ENCODE data around the gene CTSE.
A peak's percentile ranks its signal among the peaks of the same experiment; 100 is the strongest.
"Not testable (repeated sequence)": the region's sequence is repeated elsewhere in the genome, so short reads cannot be mapped to it uniquely, and the experiment has no call there.

Gene CTSE

DNA sequence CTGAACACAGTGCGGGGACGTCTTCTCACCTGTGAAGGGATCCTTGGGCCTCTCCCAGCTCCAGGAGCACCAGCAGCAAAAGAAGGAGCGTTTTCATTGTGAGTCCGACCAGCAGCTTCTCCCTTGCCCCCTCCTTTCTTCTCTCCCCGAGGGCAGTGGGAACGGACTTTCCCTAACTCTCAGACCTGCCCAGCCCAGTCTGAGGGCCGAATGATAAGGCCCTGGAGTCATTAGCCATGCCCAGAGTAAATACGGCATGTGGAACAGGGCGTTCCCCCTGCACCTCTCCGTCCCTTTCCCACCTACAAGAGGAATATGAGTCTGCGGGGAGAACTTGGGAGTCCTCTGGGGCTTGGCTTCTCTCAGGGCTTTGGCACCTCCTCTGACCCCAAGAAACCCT lies at the start of gene CTSE:
CTSE (minus strand) TSS at position 201 of the 400 bp plus-strand sequence; CDS start at position 97, 104 bp downstream.
- no peak for DNase-seq

DNA sequence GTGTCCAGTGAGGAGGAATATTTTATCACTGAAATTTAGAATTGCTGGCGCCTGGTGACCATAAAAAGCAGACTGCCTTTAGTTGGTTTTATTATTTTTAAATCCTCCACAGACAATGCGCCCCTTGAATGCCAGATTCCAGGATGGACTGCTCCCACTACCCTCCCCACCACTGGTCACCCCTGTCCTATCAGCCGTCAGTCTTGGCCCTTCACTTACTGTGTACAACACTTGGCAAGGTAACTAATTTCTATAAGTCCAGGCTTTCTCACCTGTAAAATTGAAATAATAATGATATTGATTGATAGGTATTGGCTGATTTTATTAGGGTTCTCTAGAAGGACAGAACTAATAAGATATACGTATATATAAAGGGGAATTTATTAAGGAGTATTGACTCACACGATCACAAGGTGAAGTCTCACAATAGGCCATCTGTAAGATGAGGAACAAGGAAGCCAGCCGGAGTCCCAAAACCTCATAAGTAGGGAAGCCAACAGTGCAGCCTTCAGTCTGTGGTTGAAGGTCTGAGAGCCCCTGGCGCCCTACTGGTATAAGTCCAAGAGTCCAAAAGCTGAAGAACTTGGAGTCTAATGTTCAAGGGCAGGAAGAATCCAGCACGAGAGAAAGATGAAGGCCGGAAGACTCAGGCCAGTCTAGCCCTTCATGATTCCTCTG lies 47.1 kb upstream of the CTSE start:
- DNase-seq = no peak

DNA sequence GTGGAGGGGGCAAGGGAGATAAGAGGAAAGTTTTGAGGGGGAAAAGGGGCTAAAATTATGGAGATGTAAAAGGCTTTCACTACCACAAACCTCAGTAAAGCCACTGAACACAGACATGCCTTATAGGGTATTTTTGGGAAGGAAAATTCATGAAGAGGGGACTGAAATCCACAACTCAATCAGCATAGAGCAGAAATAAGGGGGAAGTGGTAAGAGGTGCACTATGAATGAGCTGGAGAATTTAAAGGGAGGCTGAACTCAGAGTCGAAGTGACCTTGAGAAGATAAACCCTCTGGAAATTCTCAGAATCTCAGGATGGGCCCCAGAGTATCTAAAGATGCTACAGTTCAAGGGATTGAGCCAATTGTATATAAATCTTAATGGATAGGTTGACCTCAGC lies 44.6 kb upstream of the CTSE start:
- DNase-seq = no peak

DNA sequence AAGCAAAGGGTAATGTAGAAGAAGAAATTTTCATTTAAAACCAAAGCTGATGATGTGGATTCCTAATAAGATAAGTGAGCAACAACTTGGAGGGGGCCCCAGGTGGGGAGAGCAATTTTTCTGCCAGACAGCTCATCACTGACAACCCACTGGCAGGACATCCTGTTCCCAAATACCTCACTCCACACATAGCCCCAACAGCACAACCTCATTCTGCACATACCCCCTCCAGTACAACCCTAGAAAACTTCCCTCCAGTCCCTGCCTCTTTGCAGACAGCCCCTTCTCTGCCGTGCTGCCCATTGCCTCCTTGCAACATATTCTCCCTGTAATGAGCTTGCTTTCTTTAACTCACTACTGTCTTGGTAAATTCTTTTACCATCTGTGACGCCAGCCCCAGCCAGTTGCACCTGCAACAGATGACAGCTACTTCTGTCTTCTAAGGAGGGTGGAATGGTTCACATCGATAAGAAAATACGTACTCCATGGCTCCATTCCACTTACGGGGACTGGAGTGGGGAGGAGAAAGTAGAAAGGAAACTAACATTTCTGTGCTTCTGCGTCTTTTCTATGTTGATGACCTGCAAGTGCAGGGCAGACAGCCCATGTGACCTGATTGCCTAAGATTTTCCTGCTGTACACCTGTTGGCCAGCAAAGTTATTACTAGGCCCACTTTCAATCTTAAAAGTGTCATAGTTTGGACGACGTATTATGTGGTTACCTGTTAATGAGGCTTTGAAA lies 44.0 kb upstream of the CTSE start:
- no peak for DNase-seq

DNA sequence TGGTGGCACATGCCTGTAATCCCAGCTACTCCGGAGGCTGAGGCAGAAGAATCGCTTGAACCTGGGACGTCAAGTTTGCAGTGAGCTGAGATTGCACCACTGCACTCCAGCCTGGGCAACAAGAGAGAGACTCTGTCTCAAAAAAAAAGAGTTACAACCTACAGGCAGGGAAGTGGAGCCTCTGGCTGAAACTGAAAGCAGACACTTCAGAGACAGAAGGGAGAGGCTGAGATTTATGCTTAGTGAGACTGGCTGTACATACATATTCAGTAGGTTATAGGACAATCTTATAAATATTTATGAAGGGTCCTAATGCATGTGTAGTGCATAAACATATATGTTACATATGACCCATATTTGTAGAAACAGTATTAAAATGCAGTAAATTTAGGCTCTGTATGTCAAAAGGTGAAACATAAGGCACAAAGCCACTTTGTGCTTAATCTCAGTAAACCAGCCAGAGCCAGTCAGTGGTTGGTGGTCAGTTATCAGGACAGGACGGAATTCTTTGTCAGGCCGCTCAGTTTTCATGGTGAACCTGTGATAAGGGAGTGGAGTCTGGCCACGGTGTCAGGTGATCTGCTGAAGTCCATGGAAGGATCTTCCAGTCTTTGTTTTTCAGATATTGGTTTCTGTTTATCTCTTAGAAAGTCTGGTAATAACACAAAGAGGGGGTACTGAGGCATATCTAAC lies 42.9 kb upstream of the CTSE start:
- DNase-seq = no peak

DNA sequence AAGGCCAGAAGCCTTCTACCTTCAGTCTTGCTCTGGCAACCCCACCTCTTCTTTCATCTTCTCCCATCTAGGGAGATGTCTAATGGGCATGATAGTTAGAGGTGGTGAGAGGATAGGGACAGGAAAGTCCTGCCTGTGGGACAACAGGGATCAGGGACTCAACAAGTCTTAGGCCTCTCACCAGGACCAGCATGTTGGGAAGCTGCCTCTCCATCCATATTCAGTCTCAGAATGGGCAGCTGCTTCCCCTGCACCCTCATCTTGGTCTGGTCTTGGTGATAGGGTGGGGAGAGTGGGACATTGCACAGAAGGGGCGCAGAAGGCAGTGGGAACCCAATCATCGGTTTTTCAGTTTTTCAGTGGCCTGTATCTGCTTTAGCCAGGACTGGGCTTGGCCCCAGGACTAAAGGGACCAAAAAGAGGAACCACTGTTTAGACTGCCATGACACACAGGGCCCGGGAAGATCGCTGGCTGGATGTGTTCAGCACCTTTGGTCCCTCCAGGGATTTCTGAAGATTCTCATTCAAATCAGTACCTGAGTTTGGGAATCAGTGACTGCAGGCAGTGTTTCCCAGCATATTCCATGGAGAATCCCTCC lies 42.0 kb upstream of the CTSE start:
- no peak for DNase-seq

DNA sequence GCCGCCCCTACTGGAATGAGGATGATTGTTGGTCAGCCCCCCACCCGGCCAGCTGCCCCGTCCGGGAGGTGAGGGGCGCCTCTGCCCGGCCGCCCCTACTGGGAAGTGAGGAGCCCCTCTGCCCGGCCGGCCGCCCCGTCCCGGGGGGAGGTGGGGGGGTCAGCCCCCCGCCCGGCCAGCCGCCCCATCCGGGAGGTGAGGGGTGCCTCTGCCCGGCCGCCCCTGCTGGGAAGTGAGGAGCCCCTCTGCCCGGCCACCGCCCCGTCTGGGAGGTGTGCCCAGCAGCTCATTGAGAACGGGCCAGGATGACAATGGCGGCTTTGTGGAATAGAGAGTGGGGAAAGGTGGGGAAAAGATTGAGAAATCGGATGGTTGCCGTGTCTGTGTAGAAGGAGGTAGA lies 40.8 kb upstream of the CTSE start:
- not testable (repeated sequence) for DNase-seq

DNA sequence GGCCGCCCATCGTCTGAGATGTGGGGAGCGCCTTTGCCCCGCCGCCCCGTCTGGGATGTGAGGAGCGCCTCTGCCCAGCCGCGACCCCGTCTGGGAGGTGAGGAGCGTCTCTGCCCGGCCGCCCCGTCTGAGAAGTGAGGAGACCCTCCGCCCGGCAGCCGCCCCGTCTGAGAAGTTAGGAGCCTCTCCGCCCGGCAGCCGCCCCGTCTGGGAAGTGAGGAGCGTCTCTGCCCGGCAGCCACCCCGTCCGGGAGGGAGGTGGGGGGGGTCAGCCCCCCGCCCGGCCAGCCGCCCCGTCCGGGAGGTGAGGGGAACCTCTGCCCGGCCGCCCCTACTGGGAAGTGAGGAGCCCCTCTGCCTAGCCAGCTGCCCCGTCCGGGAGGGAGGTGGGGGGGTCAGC lies 40.3 kb upstream of the CTSE start:
- DNase-seq = not testable (repeated sequence)

DNA sequence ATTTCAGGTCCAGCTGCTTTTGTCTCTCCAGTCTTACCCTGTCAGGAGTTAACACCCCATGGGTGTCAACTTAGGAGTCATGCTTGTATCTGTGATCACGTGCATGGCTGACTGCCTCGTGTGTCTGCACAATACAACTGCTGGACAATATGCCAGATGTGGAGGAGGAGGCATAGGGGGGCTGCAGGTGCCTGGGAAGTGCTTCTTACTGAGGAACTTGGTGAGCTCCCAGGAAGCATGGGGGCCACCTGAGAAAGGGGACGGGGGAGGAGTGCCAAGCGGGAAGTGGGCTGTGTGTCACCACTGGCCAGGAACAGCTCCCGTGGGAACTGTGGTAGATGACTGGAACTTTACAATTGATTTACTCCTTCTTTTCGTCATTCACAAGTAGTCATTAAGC lies 38.8 kb upstream of the CTSE start:
- DNase-seq = no peak

DNA sequence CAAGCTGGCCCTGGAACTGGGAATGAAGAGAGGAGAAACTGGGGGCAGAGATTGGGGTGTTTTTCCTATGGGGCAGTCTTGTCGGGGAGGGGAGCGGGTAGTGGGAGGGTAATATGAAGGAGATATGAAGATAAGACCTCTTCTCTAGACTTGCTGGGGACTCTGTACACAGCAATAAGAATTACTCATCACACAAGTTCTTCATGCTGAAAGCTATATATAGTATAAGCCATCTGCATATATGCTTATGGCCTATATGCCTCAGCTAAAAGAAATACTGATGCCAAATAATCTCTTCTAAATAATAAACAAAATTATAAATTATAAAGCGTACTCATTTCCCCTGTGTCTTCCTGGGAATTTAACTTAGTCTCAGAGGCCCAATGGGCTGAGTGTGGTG lies 37.1 kb upstream of the CTSE start:
- no peak for DNase-seq

DNA sequence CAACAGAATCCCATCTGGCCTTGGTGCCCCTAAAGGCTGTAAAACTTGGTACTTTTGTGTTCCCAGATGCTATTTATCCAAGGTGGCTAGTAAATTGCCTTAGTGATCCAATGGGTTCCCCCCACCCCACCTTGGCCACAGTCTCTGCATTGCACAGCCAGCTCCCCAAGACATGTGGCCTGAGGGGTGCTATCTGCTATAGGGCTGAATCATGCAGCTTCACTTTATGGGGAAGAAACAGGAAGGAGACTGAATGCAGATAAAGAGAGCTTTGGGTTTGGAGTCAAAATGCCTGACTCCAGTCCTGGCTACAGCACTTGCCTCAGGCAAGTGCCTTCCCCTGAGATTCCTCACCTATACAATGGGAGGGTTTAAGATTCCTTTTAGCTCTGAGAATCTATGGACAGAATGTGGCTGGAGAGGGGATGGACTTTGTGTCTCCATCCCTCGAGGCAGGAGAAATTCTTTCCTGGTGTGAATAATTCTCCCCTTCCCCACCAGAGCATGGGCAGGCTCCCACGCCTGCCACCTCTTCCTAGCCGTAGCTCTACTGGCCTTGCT lies 35.7 kb upstream of the CTSE start:
- no peak for DNase-seq

DNA sequence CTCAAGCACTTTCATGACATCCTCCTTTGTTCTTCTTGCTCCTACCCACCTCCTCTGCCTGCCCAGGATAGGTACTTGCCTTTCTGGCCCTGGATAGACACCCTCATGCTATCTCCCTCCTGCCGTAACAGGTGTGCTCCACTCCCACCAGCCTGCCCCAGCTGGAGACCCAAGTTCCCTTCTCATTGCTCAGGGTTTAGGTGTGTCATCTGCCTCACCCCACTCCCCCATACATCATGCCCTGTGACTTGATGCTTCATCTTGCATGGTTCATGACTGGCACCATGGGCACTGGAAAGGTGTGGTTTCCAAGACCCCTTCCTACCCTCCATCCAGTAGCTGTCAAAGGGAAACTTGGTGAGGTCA lies 35.2 kb upstream of the CTSE start:
- DNase-seq = no peak

DNA sequence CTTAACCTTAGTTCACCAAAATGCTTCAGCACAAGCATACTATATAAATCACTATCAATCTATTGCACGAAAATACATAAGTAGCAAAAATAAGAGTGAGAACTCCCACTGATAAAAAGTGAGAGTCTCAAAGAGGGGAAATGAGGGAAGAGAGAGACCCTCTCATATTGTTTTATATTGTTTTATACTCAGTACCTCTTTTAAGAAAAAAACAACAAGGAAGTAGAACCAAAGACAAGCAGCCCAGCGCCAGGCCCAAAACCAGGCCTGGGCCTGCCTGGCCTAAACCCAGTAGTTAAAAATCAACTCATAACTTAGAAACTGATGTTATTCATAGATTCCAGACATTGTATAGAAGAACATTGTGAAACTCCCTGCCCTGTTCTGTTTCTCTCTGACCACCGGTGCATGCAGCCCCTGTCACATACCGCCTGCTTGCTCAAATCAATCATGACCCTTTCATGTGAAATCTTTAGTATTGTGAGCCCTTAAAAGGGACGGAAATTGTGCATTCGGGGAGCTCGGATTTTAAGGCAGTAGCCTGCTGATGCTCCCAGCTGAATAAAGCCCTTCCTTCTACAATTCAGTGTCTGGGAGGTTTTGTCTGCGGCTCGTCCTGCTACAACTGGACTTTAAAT lies 34.7 kb upstream of the CTSE start:
- not testable (repeated sequence) for DNase-seq

DNA sequence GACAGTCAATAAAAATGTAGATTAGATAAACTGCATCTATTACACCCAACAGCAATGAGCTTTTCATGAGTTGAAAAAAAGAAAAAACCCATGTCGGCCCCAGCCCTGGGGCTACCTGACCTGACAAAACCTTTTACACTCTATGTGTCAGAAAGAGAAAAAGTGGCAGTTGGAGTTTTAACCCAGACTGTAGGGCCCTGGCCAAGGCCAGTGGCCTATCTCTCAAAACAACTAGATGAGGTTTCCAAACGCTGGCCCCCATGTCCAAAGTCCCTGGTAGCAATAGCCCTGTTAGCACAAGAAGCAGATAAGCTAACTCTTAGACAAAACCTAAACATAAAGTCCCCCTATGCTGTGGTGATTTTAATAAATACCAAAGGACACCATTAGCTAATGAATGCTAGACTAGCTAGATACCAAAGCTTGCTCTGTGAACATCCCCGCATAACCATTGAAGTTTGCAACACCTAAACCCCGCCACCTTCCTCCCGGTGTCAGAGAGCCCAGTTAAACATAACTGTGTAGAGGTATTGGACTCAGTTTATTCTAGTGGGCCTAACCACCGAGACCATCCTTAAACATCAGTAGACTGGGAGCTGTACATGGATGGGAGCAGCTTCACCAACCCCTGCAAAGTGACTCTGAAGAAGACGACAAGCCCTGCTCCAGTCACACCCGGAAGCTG lies 32.1 kb upstream of the CTSE start:
- DNase-seq = not testable (repeated sequence)

DNA sequence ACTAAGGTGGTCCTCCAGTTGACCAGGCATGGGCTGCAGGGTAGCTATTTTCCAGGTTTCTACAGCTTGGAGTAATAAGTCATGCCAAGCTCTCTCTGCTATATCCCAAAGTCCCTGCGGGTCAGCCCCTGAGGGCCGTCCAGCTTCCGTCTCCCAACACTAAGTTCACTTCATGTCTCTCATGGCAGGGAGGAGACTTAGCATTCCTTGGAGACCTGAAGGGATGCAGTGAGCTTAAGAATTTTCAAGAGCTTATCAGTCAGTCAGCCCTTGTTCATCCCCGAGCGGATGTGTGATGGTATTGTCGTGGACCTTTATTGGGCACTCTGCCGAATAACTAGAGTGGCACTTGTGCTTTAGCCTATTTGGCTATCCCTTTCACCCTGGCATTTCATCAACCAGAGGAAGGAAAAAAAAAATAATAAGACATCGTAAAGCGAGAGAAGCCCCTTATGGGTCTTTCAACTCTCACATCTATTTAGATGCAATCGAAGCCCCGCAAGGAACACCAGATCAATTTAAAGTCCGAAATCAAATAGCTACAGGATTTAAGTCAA lies 31.5 kb upstream of the CTSE start:
- DNase-seq = not testable (repeated sequence)

DNA sequence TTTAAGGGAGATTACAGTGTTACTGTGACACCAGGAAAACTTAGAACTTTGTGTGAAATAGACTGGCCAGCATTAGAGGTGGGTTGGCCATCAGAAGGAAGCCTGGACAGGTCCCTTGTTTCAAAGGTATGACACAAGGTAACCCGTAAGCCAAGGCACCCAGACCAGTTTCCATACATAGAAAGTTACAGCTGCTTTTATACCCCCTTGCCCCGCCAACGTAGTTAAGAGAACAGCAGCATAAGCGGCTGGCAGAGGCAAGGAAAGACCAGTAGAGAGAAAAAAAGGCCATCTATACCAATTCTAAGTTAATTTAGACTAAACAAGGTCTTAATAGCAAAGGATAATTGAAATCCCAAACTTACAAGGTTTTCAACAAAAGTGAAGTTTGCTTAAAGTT lies 29.9 kb upstream of the CTSE start:
- DNase-seq = not testable (repeated sequence)

DNA sequence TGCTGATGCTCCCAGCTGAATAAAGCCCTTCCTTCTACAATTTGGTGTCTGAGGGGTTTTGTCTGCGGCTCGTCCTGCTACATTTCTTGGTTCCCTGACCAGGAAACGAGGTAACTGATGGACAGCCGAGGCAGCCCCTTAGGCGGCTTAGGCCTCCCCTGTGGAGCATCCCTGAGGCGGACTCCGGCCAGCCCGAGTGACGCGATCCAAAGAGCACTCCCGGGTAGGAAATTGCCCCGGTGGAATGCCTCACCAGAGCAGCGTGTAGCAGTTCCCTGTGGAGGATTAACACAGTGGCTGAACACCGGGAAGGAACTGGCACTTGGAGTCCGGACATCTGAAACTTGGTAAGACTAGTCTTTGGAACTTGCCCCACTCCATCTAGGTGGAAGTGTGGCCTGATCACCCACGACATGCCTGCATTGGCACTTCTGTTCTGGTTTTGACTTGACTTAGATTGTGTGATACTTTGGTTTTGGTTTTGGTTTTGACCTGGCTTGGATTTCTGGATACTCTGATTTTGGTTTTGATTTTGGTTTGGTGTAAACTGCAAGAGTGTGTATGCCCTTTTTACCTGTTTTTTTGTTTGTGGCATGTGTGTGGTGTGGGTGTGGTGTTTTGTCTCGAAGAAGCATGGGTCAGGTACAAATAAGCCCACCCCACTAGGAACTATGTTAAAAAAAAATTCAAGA lies 29.4 kb upstream of the CTSE start, which contains the start of gene RHEX:
RHEX (plus strand) TSS at position 255 of the 692 bp plus-strand sequence. CDS start 44,656 bp downstream, outside the sequence.
- DNase-seq = not testable (repeated sequence)

DNA sequence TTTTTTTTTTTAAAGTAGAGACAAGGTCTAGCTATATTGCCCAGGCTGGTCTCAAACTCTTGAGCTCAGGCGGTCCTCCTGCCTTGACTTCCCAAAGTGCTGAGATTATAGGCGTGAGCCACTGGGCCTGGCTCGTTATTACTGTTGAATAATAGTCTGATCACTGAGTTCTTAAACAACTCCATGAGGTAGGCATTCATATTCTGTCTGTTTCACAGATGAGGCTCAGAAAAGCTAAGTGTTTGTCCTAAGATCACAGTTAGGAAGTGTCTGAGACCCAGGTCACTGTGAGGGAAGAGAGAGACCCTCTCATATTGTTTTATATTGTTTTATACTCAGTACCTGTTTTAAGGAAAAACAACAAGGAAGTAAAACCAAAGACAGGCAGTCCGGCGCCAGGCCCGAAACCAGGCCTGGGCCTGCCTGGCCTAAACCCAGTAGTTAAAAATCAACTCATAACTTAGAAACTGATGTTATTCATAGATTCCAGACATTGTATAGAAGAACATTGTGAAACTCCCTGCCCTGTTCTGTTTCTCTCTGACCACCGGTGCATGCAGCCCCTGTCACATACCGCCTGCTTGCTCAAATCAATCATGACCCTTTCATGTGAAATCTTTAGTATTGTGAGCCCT lies 28.7 kb upstream of the CTSE start:
- DNase-seq = not testable (repeated sequence)

DNA sequence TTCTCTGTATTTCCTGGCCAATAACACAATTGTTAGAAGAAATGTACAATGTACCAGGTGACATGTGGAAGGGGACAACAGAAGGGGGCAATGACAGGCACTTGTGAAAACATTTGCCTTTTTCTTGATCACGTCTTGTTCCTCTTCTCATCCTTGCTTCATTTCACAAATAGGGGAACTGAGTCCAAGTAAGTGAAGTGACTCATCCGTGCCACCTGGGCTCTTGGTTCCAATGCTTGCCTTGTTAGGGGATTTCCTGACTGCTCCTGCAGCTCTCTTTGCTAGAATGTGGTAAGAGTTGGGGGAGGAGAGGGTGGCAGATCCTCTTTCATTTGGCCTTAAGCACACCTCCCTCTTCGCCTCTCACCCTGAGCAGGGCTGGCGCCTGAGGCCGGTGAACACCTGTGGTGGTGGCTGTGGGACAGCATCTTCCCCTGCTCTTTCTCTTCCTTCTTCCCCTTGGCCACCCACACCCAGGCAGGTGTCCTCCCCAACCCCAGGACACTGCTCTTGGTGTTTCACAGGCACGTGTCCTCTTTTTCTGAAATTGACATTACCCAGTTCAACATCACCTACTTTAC lies 27.1 kb upstream of the CTSE start:
- peak; percentile 87 to 88 for DNase-seq

Measured in AML-193 (cell line).